ENCODE results near the gene STARD3.
"Not testable (repeated sequence)": the region's sequence is repeated elsewhere in the genome, so short reads cannot be mapped to it uniquely, and the experiment has no call there.

STARD3 gene

GRCh38 chr17:39695089-39695474 lies 58.1 kb downstream of the STARD3 start:
- no peak for DNase-seq (ENCODE audit: low spot score)

GRCh38 chr17:39696731-39697130 lies 59.8 kb downstream of the STARD3 start:
- DNase-seq (ENCODE audit: low spot score), result no peak

GRCh38 chr17:39697961-39698360 lies 61.0 kb downstream of the STARD3 start:
- no peak for DNase-seq (ENCODE audit: low spot score)

- not testable (repeated sequence) for DNase-seq (ENCODE audit: low spot score)
Measured at GRCh38 chr17:39699157-39699817, 62.3 kb downstream of the STARD3 start.

GRCh38 chr17:39699818-39700147 lies 62.8 kb downstream of the STARD3 start, which contains the start of gene ERBB2:
Gene ERBB2, plus strand, starts transcription at chr17:39700064. Its CDS starts 175 bp downstream, at chr17:39700239.
- peak; percentile 62 for DNase-seq (ENCODE audit: low spot score)

GRCh38 chr17:39700148-39700987 lies 63.4 kb downstream of the STARD3 start:
- no peak for DNase-seq (ENCODE audit: low spot score)

GRCh38 chr17:39701012-39701783 lies 64.3 kb downstream of the STARD3 start:
- DNase-seq (ENCODE audit: low spot score), result no peak

GRCh38 chr17:39701784-39702422 lies 65.0 kb downstream of the STARD3 start:
- DNase-seq (ENCODE audit: low spot score), result no peak

GRCh38 chr17:39702901-39703893 lies 66.3 kb downstream of the STARD3 start:
- no peak for DNase-seq (ENCODE audit: low spot score)

GRCh38 chr17:39703913-39704312 lies 67.0 kb downstream of the STARD3 start:
- DNase-seq (ENCODE audit: low spot score), result no peak

- no peak for DNase-seq (ENCODE audit: low spot score)
Measured at GRCh38 chr17:39704821-39705551, 68.0 kb downstream of the STARD3 start.

GRCh38 chr17:39705786-39706348 lies 68.9 kb downstream of the STARD3 start:
- no peak for DNase-seq (ENCODE audit: low spot score)

GRCh38 chr17:39706383-39706782 lies 69.4 kb downstream of the STARD3 start:
- no peak for DNase-seq (ENCODE audit: low spot score)

- no peak for DNase-seq (ENCODE audit: low spot score)
Measured at GRCh38 chr17:39706921-39707337, 70.0 kb downstream of the STARD3 start.

GRCh38 chr17:39709319-39709997 lies 72.5 kb downstream of the STARD3 start:
- no peak for DNase-seq (ENCODE audit: low spot score)

GRCh38 chr17:39709998-39710964 lies 73.3 kb downstream of the STARD3 start:
- no peak for DNase-seq (ENCODE audit: low spot score)

GRCh38 chr17:39711071-39711470 lies 74.1 kb downstream of the STARD3 start:
- DNase-seq (ENCODE audit: low spot score), result not testable (repeated sequence)

- DNase-seq (ENCODE audit: low spot score), result no peak
Measured at GRCh38 chr17:39711851-39712250, 74.9 kb downstream of the STARD3 start.
